Neural progenitor cell (in vitro differentiated cells): ENCODE results near the gene KCNH5.

Experiments
- EZH2 ChIP-seq: fragments of 200-600 bp; sonication (generic); IDR thresholded peaks from 2 replicates; pipeline ENCODE4 v1.6.1; 2017; ENCODE audit warnings: antibody characterized with exemption, mild to moderate bottlenecking, moderate library complexity
- TF ChIP-seq, protein P1 (sequence below): fragments of 200-600 bp; sonication (generic); IDR thresholded peaks from 2 replicates; pipeline ENCODE4 v1.5.1; 2017; ENCODE audit warnings: antibody characterized with exemption, mild to moderate bottlenecking

DNA sequence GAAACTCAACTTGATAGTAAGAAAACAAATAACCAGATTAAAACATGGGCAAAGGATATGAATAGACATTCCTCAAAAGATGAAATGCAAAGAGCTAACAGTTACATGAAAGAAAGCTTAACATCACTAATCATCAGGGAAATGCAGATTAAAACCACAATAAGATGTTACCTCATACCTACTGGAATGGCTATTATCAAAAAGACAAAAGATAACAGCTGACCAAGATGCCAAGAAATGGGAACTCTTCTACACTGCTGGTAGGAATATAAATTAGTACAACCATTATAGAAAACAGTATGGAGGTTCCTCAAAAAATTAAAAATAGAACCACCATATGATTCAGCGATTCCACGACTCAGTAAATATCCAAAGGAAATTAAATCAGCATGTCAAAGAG is 18.8 kb downstream of the KCNH5 start:
- TF ChIP-seq, protein P1, sequence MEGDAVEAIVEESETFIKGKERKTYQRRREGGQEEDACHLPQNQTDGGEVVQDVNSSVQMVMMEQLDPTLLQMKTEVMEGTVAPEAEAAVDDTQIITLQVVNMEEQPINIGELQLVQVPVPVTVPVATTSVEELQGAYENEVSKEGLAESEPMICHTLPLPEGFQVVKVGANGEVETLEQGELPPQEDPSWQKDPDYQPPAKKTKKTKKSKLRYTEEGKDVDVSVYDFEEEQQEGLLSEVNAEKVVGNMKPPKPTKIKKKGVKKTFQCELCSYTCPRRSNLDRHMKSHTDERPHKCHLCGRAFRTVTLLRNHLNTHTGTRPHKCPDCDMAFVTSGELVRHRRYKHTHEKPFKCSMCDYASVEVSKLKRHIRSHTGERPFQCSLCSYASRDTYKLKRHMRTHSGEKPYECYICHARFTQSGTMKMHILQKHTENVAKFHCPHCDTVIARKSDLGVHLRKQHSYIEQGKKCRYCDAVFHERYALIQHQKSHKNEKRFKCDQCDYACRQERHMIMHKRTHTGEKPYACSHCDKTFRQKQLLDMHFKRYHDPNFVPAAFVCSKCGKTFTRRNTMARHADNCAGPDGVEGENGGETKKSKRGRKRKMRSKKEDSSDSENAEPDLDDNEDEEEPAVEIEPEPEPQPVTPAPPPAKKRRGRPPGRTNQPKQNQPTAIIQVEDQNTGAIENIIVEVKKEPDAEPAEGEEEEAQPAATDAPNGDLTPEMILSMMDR: no peak
- no peak for TF ChIP-seq EZH2
